Measurements from ENCODE around the gene OSGEP.

DNA sequence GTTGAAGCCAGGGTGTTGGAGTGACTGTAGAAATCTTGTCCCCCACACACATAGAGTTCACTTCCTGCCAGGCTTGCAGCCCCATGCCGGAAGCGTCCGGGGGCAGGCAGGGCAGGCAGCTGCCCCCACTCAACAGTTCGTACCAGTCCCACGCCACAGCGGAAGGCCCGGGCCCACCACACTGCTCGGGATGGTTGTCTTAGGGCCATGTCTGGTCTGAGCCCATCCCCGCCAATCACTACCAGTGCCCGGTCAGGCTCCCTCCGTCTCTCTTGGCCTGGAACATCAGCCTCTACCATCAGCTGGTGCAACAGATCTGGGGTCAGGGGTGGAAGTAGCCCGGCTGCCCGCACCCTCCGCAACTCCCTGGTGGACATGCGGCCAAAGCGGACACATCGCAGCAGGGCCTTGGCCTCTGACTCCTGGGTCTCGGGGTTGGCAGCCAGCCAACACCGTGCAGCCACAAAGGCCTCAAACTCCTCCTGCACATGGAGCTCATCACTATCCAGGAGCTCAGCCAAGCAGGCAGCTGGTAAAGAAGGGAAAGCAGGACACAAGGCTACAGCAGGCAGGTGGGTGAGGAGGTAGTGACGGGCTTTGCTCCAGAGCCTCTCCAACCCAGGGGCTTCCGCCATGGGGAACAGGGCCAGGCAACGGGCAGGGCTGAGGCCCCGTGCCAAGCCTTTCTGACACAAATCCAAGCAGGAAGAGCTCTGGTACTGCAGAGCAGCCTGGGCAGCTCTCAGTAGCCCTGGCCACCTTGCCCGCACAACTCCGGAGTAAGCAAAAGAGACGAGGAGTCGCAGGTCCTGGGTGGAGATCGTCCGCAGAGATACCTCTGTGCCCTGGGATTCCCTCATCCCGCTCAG is 24.6 kb downstream of the OSGEP start:
- no peak for TF ChIP-seq TAF1 (IDR thresholded peaks at IDR 0.05; ENCODE audit: borderline replicate concordance, low read depth, low read length)
- no peak for TF ChIP-seq POLR2A (IDR thresholded peaks at IDR 0.05; ENCODE audit: low read depth, low read length)
- no peak for TF ChIP-seq POLR2AphosphoS5 (IDR thresholded peaks at IDR 0.05; ENCODE audit: low read depth, low read length)

All from GM12892 (cell line).